ENCODE measurements around the gene PPP4R4. TPM values are rescaled to one million over a fixed set of nuclear protein-coding genes. Genes with fewer than 3 reads are reported as not detected.
A peak's percentile ranks its signal among the peaks of the same experiment; 100 is the strongest.

The PPP4R4 gene
- total and polyA plus RNA-seq, 7 experiments from 2014 or later, result 0.06 to 2.4 (median 1.7) TPM

DNA sequence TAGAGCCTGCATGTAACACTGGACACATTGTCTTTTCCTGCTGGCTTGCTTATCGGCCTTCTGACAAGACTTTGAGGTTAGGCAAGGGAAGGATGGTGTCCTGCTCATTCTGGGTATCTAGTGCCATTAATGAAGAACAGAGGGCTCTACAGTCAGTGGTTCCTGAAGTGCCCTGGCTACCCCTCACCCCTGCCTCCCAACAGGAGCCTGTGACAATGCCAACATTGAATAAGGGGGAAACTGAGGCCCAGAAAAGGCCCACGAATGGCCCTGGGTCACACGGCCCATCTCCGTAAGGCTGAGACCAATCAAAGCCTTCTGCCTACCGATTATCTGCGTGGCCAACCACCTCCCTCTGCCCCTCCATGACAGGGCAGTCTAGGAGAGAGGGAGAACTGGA is 46.8 kb upstream of the PPP4R4 start:
- H3K4me3 ChIP-seq (ENCODE audit: low read length), result no peak overlapping the region
- CTCF ChIA-PET, result interaction anchor here (1.2 to 2.6 kb wide), 3 partner anchors 9 to 92 kb away, joined by 4 to 9 read pairs (median 4); no protein-coding TSS in a partner anchor
- no peaks in the 10 kb centered on the region for H3K36me3 ChIP-seq (ENCODE audit: control insufficient read depth in 2 of 3, insufficient read depth in 3 of 3, low read length in 3 of 3)
- no peaks in the 10 kb centered on the region for H3K9me3 ChIP-seq (ENCODE audit: control insufficient read depth in 2 of 3, low read length in 3 of 3)
- Mint-ChIP-seq H3K36me3 (peaks cover 0 to 8% (median 3%) of the 10 kb centered on the region in 5 donors), H3K9me3 (peaks cover 0 to 12% (median 1%) of the 10 kb centered on the region in 11 donors), H3K27ac (peak overlapping the region in 2 of 9 donors; percentile 6 to 85), H3K4me1 (peaks cover 16 to 24% (median 18%) of the 10 kb centered on the region in 7 donors), H3K27me3 (peaks cover 0 to 14% (median 0%) of the 10 kb centered on the region in 5 donors), H3K4me3 (peak overlapping the region in 2 of 10 donors; percentile 13 to 88)
- no peak overlapping the region for H3K27ac ChIP-seq (ENCODE audit: low read depth, low read length)
- no peak for DNase-seq
- intact Hi-C loops (cut with micrococcal nuclease), result loop anchor here in 1 of 2 donors (5.0 kb wide), 1 partner anchor 1015 kb away; no protein-coding TSS in a partner anchor
- H3K4me1 ChIP-seq (ENCODE audit: control insufficient read depth in 2 of 2, insufficient read depth in 2 of 2, low read length in 2 of 2), result peaks cover 12 to 21% of the 10 kb centered on the region in 2 donors
- POLR2A ChIA-PET, result interaction anchor here (6.0 kb wide), 1 partner anchor 47 kb away, joined by 29 read pairs; the partner anchor contains the start of genes DDX24 and IFI27L1
- no peak for ATAC-seq
- H3K27me3 ChIP-seq (ENCODE audit: control insufficient read depth in 2 of 2, insufficient read depth in 2 of 2, low read length in 2 of 2), result no peaks in the 10 kb centered on the region

DNA sequence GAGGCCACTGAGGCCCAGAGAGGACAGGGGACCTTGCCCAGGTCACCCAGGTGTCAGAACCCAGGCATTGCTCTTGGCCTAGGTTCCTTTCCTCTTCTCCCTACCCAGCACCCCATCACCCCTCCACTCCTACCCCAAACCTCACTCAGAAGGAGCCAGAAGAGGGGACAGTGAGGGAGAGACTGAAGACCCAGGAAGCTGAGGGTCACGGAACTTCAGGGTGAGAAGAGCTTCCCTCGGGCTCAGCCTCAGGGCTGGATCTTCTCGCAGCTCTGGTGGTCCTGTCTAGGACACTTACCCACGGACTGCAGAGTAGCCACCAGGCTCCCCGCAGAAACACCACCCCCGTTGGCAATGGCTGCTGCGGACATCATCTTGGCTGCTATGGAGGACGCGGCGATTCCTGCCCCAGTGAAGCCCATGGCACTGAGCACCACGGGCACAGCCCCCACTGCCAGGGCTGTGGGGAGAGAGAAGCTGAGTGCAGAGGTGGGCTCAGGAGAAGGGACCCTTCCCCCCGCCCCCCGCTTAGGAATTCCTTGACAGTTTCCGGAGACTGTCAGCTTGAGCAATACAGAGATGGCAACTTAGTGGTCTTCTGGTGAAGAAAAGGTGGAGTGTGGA is 45.8 kb upstream of the PPP4R4 start:
- no peaks in the 10 kb centered on the region for H3K27me3 ChIP-seq (ENCODE audit: control insufficient read depth in 2 of 2, insufficient read depth in 2 of 2, low read length in 2 of 2)
- Mint-ChIP-seq H3K36me3 (no peaks in the 10 kb centered on the region), H3K4me3 (peak overlapping the region; percentile 71 to 97 (median 87)), H3K27ac (peak overlapping the region in 8 of 9 donors; percentile 41 to 92 (median 74)), H3K27me3 (peaks cover 0 to 17% (median 0%) of the 10 kb centered on the region in 5 donors), H3K4me1 (peaks cover 16 to 24% (median 18%) of the 10 kb centered on the region in 7 donors), H3K9me3 (peaks cover 0 to 5% (median 0%) of the 10 kb centered on the region in 11 donors)
- H3K36me3 ChIP-seq (ENCODE audit: control insufficient read depth in 2 of 3, insufficient read depth in 3 of 3, low read length in 3 of 3), result no peaks in the 10 kb centered on the region
- H3K9me3 ChIP-seq (ENCODE audit: control insufficient read depth in 2 of 3, low read length in 3 of 3), result no peaks in the 10 kb centered on the region
- peaks cover 12 to 21% of the 10 kb centered on the region in 2 donors for H3K4me1 ChIP-seq (ENCODE audit: control insufficient read depth in 2 of 2, insufficient read depth in 2 of 2, low read length in 2 of 2)
- ATAC-seq, result no peak
- CTCF ChIA-PET, result interaction anchor here (0.8 to 2.6 kb wide), 6 partner anchors 8 to 93 kb away, joined by 3 to 9 read pairs (median 4); no protein-coding TSS in a partner anchor
- H3K27ac ChIP-seq (ENCODE audit: low read depth, low read length), result peak overlapping the region; percentile 65
- no peak for DNase-seq
- POLR2A ChIA-PET, result interaction anchor here (0.5 to 6.0 kb wide), 4 partner anchors 48 to 1016 kb away, joined by 3 to 29 read pairs (median 3); partner anchors contain the start of genes DDX24 and IFI27L1
- intact Hi-C loops (cut with micrococcal nuclease), result loop anchor here in 1 of 2 donors (5.0 kb wide), 1 partner anchor 1016 kb away; no protein-coding TSS in a partner anchor
- no peak overlapping the region for H3K4me3 ChIP-seq (ENCODE audit: low read length)

DNA sequence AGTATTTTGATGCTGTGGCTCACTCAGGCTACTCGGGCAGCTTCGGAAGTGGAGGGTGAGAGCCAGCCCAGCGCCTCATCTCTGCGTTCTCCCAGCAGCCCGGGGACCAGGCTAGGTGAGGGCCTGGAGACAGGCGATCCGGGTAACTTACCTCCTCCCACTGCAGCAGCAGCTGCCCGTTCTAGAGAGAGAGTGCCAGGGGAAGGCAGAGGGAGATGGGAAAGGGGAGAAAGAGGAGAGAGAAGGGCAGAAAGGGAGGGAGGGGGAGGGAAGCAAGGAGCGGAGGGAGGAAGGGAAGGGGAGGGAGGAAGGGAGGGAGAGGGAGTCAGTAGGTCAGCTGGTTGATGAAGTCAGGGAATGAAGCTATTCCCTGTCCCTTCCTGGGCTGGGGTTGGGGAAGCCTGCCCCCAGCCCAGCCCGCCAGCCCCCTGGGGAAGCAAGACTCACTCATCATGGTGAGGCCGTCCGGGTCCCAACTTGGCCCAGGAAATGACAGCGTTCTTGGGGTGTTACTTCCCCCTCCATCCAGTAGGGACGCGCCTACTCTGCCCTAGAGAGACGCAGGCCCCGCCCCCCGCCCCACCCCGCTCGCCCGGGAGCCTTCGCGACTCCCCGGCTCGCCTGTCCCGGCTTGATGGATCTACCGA is 44.9 kb upstream of the PPP4R4 start, which contains the start of gene IFI27L2:
Gene IFI27L2 (minus strand): TSS at position 494 of the 647 bp plus-strand sequence. CDS start 40 bp downstream, at position 454.
- Histone ChIP-seq H3K4me1 (ENCODE audit: control insufficient read depth in 2 of 2, insufficient read depth in 2 of 2, low read length in 2 of 2) (peaks cover 12 to 21% of the 10 kb centered on the region in 2 donors), H3K27ac (ENCODE audit: low read depth, low read length) (peak within 1 kb of the TSS; percentile 65), H3K4me3 (ENCODE audit: low read length) (peak within 1 kb of the TSS; percentile 84), H3K27me3 (ENCODE audit: control insufficient read depth in 2 of 2, insufficient read depth in 2 of 2, low read length in 2 of 2) (no peaks in the 10 kb centered on the region), H3K9me3 (ENCODE audit: control insufficient read depth in 2 of 3, low read length in 3 of 3) (no peaks in the 10 kb centered on the region), H3K36me3 (ENCODE audit: control insufficient read depth in 2 of 3, insufficient read depth in 3 of 3, low read length in 3 of 3) (no peaks in the 10 kb centered on the region)
- Mint-ChIP-seq H3K4me1 (peaks cover 16 to 24% (median 18%) of the 10 kb centered on the region in 7 donors), H3K27me3 (peaks cover 0 to 22% (median 0%) of the 10 kb centered on the region in 5 donors), H3K4me3 (peak within 1 kb of the TSS; percentile 71 to 97 (median 87)), H3K36me3 (no peaks in the 10 kb centered on the region), H3K27ac (peak within 1 kb of the TSS; percentile 41 to 92 (median 72)), H3K9me3 (no peaks in the 10 kb centered on the region)
- intact Hi-C loops (cut with micrococcal nuclease), result loop anchor here (1.0 to 5.0 kb wide), 2 partner anchors 48 to 1017 kb away; partner anchors contain the start of genes DDX24 (in 2 of the 2) and IFI27L1 (in 2 of the 2)
- peak; percentile 95 for ATAC-seq
- CTCF ChIA-PET, result interaction anchor here (0.6 to 2.6 kb wide), 6 partner anchors 7 to 261 kb away, joined by 3 to 9 read pairs (median 3); no protein-coding TSS in a partner anchor
- DNase-seq, result peak in 8 of 9 donors; percentile 26 to 69 (median 40)
- POLR2A ChIA-PET, result interaction anchor here (0.5 to 6.0 kb wide), 5 partner anchors 49 to 1017 kb away, joined by 3 to 29 read pairs (median 3); partner anchors contain the start of genes DDX24 and IFI27L1

DNA sequence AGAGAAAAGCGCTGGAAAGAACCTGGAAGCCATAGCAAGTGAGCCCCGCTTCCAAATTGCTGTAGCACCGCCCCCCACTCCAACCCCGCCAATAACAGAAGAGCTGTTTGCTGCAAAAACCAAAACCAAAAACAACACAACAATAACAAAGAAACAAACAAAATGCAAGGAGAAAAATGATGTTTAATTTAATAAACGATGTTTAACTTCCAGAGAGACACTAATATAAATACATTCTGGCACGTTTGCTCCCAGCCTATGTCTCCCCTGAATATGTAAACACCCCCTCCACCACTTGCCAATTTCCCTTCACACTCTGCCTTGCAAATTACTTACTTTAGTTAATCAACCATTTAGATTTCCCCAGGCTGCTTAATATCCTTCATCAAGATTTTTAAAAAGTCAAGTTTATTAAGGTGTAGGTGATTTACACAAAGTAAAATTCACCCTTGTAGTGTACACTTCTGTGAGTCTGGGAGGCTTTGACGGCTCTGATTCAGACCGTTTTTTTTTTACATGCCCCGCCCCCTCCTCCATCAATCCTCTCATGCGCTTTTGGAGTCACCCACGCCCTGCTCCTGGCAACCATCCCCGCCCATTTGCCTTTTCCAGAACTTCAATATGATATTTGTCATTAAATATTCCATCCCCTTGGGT is 44.2 kb upstream of the PPP4R4 start:
- intact Hi-C loops (cut with micrococcal nuclease), result loop anchor here (1.0 to 10.0 kb wide), 5 partner anchors 49 to 1018 kb away; partner anchors contain the start of genes DDX24 (in 2 of the 2) and IFI27L1 (in 2 of the 2)
- peak in 6 of 9 donors; percentile 10 to 43 (median 23) for DNase-seq
- CTCF ChIA-PET, result interaction anchor here (0.9 to 3.7 kb wide), 4 partner anchors 50 to 190 kb away, joined by 3 to 66 read pairs (median 4); no protein-coding TSS in a partner anchor
- peak; percentile 46 for ATAC-seq
- peak overlapping the region; percentile 65 for H3K27ac ChIP-seq (ENCODE audit: low read depth, low read length)
- peak overlapping the region; percentile 84 for H3K4me3 ChIP-seq (ENCODE audit: low read length)
- peak overlapping the region in 7 of 9 donors; percentile 29 to 92 (median 77) for H3K27ac Mint-ChIP-seq
- no peaks in the 10 kb centered on the region for H3K36me3 Mint-ChIP-seq
- H3K36me3 ChIP-seq (ENCODE audit: control insufficient read depth in 2 of 3, insufficient read depth in 3 of 3, low read length in 3 of 3), result no peaks in the 10 kb centered on the region
- no peaks in the 10 kb centered on the region for H3K27me3 ChIP-seq (ENCODE audit: control insufficient read depth in 2 of 2, insufficient read depth in 2 of 2, low read length in 2 of 2)
- H3K4me3 Mint-ChIP-seq, result peak overlapping the region; percentile 71 to 97 (median 87)
- H3K27me3 Mint-ChIP-seq, result peaks cover 0 to 26% (median 0%) of the 10 kb centered on the region in 5 donors
- H3K9me3 Mint-ChIP-seq, result peaks cover 0 to 1% (median 0%) of the 10 kb centered on the region in 11 donors
- peaks cover 12 to 21% of the 10 kb centered on the region in 2 donors for H3K4me1 ChIP-seq (ENCODE audit: control insufficient read depth in 2 of 2, insufficient read depth in 2 of 2, low read length in 2 of 2)
- peaks cover 16 to 24% (median 18%) of the 10 kb centered on the region in 7 donors for H3K4me1 Mint-ChIP-seq
- H3K9me3 ChIP-seq (ENCODE audit: control insufficient read depth in 2 of 3, low read length in 3 of 3), result no peaks in the 10 kb centered on the region
- POLR2A ChIA-PET, result interaction anchor here (0.7 to 6.0 kb wide), 2 partner anchors 50 to 148 kb away, joined by 4 to 29 read pairs; partner anchors contain the start of genes DDX24 and IFI27L1

DNA sequence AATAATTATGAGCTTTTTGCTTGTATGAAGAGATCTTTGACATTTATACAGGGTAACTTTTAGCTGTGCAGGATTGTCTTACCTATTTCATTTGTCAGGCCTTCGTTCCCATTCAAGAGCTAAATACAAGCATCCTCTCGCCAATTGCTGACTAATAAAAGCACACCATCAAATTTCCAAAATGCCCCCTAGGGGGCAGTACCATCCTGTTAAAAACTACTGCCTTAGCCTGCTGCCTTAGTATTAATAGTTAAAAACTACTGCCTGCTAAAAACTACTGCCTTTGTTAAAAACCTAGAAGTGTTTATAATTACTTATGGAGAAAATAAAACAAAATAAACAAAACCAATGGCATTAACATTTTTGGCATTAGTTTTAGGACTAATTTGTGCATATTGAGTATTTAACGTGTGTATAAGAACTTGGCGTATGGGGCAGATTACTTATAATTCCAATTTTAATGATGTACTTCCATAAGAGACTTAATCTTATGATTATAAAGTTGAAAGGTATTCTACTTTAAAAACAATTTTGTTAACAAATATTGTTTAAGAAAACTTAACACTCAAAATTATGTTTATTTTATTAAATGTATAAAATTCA is 41.7 kb upstream of the PPP4R4 start:
- H3K4me3 Mint-ChIP-seq, result no peak overlapping the region
- CTCF ChIA-PET, result interaction anchor here (0.6 to 3.7 kb wide), 15 partner anchors 10 to 416 kb away, joined by 3 to 66 read pairs (median 5); partner anchors contain the start of genes DDX24 and IFI27L1
- POLR2A ChIA-PET, result interaction anchor here (0.6 to 6.0 kb wide), 3 partner anchors 39 to 1282 kb away, joined by 3 to 29 read pairs (median 3); partner anchors contain the start of genes DDX24 and IFI27L1
- peaks cover 16 to 28% (median 18%) of the 10 kb centered on the region in 7 donors for H3K4me1 Mint-ChIP-seq
- H3K9me3 Mint-ChIP-seq, result peaks cover 0 to 11% (median 5%) of the 10 kb centered on the region in 11 donors
- H3K27ac Mint-ChIP-seq, result no peak overlapping the region
- Histone ChIP-seq H3K4me1 (ENCODE audit: control insufficient read depth in 2 of 2, insufficient read depth in 2 of 2, low read length in 2 of 2) (peaks cover 12 to 21% of the 10 kb centered on the region in 2 donors), H3K9me3 (ENCODE audit: control insufficient read depth in 2 of 3, low read length in 3 of 3) (no peaks in the 10 kb centered on the region), H3K27ac (ENCODE audit: low read depth, low read length) (no peak overlapping the region), H3K36me3 (ENCODE audit: control insufficient read depth in 2 of 3, insufficient read depth in 3 of 3, low read length in 3 of 3) (no peaks in the 10 kb centered on the region), H3K4me3 (ENCODE audit: low read length) (no peak overlapping the region), H3K27me3 (ENCODE audit: control insufficient read depth in 2 of 2, insufficient read depth in 2 of 2, low read length in 2 of 2) (no peaks in the 10 kb centered on the region)
- intact Hi-C loops (cut with micrococcal nuclease), result loop anchor here (1.0 to 10.0 kb wide), 4 partner anchors 48 to 962 kb away; no protein-coding TSS in a partner anchor
- peaks cover 0 to 10% (median 0%) of the 10 kb centered on the region in 5 donors for H3K36me3 Mint-ChIP-seq
- H3K27me3 Mint-ChIP-seq, result peaks cover 0 to 39% (median 0%) of the 10 kb centered on the region in 5 donors
- peak in 8 of 9 donors; percentile 49 to 74 (median 71) for DNase-seq
- peak; percentile 58 for ATAC-seq
